Endothelial cell of umbilical vein (primary cell): ENCODE measurements around the gene NBR1.

ENCODE experiments used
- EZH2 ChIP-seq: IDR thresholded peaks from 2 replicates; pipeline ENCODE4 v1.6.1; 2012; ENCODE audit warnings: borderline replicate concordance, low read depth, mild to moderate bottlenecking, moderate library complexity, low read length, inconsistent platforms; ENCODE audit not compliant: severe bottlenecking
- POLR2AphosphoS5 ChIP-seq: IDR thresholded peaks from 2 replicates; pipeline ENCODE4 v1.6.1; 2012; ENCODE audit warnings: low read depth, mild to moderate bottlenecking, control low read depth, low read length, moderate library complexity; ENCODE audit not compliant: insufficient read depth
- TF ChIP-seq, protein P1 (sequence below), 2 donors: IDR thresholded peaks; 1 replicate in 1 of 2; 2 replicates in 1 of 2; pipeline ENCODE4 v1.5.1; 2011; ENCODE audit warnings: low read length in 2 of 2, mild to moderate bottlenecking in 2 of 2, moderate library complexity in 2 of 2, control low read depth in 1 of 2, inconsistent platforms in 1 of 2, low read depth in 1 of 2; ENCODE audit not compliant: insufficient read depth in 1 of 2; ENCODE audit errors: extremely low read depth in 1 of 2

DNA sequence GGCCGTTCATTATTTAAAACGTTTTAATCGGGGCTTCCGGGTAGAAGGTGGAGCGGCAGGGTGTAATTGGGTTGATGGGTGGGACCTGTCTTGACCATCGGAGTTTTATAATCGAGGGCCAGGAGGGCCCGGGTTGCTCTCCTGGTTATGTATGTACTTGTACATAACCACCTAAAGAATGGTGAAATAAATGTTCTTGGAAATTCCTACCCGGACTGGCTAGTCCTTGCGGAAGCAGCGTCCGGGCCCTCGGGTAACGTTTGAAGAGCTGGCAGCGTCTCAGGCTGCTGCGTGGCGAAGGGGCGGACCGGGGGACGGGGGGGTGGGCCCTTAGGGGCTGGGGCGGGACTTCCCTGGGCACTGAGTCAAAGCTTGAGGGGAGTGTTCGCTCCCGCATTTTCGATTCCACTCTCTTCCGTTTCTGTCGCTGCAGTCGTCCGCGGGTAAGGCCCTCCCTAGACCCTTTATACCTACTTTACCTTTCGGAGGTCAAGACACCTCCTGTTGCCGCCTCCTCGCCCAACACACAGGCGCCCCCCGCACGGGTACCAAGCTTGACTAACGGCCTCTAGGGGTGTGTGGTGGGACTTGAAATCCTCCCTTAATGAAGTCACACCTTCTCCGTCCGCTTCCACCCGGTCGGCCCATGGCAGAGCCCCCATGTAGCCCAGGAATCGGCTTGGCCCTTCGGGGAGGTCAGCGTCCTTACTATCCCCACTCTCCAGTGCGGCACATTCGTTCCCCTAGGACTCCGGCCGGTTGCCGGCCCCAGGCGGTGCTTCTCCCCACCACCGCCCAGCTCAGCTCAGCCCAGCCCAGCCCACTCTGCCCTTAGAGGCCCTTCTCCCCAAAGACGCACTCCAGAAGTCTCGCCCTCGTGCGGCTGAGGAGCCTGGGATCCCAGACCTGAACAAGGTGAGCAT lies 40.7 kb downstream of the NBR1 start, which contains the start of gene TMEM106A:
- TF ChIP-seq POLR2AphosphoS5 (peak; percentile 73), EZH2 (no peak)
- TF ChIP-seq, protein P1, sequence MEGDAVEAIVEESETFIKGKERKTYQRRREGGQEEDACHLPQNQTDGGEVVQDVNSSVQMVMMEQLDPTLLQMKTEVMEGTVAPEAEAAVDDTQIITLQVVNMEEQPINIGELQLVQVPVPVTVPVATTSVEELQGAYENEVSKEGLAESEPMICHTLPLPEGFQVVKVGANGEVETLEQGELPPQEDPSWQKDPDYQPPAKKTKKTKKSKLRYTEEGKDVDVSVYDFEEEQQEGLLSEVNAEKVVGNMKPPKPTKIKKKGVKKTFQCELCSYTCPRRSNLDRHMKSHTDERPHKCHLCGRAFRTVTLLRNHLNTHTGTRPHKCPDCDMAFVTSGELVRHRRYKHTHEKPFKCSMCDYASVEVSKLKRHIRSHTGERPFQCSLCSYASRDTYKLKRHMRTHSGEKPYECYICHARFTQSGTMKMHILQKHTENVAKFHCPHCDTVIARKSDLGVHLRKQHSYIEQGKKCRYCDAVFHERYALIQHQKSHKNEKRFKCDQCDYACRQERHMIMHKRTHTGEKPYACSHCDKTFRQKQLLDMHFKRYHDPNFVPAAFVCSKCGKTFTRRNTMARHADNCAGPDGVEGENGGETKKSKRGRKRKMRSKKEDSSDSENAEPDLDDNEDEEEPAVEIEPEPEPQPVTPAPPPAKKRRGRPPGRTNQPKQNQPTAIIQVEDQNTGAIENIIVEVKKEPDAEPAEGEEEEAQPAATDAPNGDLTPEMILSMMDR (IDR thresholded peaks at IDR 0.05; ENCODE audit: extremely low read depth in 1 of 2, insufficient read depth in 1 of 2, low read depth in 1 of 2, low read length in 2 of 2), result peak in 1 of 2 donors; percentile 47
